Measurements from ENCODE around the gene PSMG3. TPM values are rescaled to one million over a fixed set of nuclear protein-coding genes. Genes with fewer than 3 reads are reported as not detected.

Gene PSMG3
- total and polyA plus RNA-seq, 2 donors: 56.0 to 85.2 TPM

DNA sequence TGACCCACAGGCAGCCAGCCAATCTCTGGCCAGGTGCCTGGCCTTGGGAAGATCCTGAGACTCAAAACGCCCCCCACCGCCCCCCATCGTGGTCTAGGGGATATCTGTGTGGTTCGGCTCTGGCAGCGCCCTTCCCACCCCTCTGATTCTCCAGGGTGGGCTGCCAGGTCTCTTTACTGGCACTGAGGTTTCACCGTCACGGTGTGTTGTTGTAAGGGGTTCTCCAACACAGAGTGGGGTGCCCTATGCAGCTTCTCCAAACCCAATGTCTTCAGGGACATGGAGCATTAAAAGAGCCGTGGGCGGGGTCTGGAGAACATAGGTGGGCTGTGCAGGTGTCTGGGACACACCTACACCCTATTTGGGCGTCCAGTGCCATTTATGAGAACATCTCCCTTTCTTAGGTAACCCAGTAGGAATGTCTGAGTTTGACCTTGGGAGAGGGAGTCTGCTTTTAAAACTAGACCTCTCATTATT, 37.8 kb downstream of the PSMG3 start:
- H3K27me3 ChIP-seq (ENCODE audit: control insufficient read depth in 2 of 2, insufficient read depth in 1 of 2, low read length in 1 of 2): peaks cover 0 to 4% of the 10 kb centered on the region in 2 donors
- peak overlapping the region; percentile 94 to 95 for H3K4me3 ChIP-seq (ENCODE audit: low read length in 2 of 2)
- no peak for DNase-seq (ENCODE audit: low read depth in 6 of 9, low spot score in 9 of 9)
- peaks cover 0 to 8% of the 10 kb centered on the region in 2 donors for H3K9me3 ChIP-seq (ENCODE audit: control insufficient read depth in 2 of 2, insufficient read depth in 1 of 2, low read length in 1 of 2)
- H3K4me1 ChIP-seq (ENCODE audit: control insufficient read depth in 2 of 2, insufficient read depth in 2 of 2, low read length in 2 of 2): peaks cover 24 to 76% of the 10 kb centered on the region in 2 donors
- peak overlapping the region; percentile 93 to 95 for H3K27ac ChIP-seq (ENCODE audit: low read depth in 1 of 2, low read length in 1 of 2)
- peaks cover 42 to 44% of the 10 kb centered on the region in 2 donors for H3K36me3 ChIP-seq (ENCODE audit: control insufficient read depth in 2 of 2, insufficient read depth in 2 of 2, low read length in 1 of 2)
- WGBS: 3% methylated on average over 10 of the region's 10 CpGs

DNA sequence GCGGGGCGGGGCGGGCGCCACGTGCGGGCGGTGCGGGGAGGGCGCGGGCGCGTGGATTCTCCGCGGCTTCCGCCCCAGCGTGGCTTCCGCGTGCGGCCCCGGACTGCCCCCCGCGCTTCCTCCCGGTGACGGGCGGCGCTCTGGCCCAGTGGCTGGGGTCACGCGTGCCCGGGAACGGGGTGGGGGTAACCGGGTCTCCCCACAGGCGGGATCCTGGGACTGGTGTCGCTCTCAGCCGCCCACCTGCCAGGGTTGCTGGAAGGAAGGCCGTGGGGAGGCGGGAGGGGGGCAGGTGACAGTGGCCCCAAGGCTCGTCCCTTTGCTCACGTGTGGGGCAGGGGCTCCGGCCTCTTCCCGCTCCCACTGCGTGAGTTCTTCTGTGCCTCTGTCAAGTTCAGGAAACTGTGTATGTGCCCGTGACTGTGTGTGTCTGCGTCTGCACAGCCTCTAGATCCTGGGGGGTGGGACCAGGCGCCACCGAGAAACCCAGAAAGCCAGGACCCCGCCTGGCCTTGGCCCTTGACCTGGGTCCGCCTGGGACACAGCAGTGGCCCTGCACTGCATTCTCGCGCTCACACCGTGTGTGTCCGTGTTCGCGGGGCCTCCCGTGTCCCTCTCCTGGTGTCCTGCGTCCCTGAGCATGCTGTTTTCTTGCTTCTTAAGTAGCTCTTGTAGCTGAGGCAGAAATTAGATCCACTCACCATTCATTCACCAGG, 38.4 kb downstream of the PSMG3 start:
- H3K9me3 ChIP-seq (ENCODE audit: control insufficient read depth in 2 of 2, insufficient read depth in 1 of 2, low read length in 1 of 2): peaks cover 0 to 8% of the 10 kb centered on the region in 2 donors
- peak overlapping the region; percentile 93 to 95 for H3K27ac ChIP-seq (ENCODE audit: low read depth in 1 of 2, low read length in 1 of 2)
- H3K27me3 ChIP-seq (ENCODE audit: control insufficient read depth in 2 of 2, insufficient read depth in 1 of 2, low read length in 1 of 2): peaks cover 0 to 2% of the 10 kb centered on the region in 2 donors
- WGBS: under 1% methylated on average over 55 of the region's 55 CpGs
- peaks cover 26 to 76% of the 10 kb centered on the region in 2 donors for H3K4me1 ChIP-seq (ENCODE audit: control insufficient read depth in 2 of 2, insufficient read depth in 2 of 2, low read length in 2 of 2)
- peaks cover 36 to 38% of the 10 kb centered on the region in 2 donors for H3K36me3 ChIP-seq (ENCODE audit: control insufficient read depth in 2 of 2, insufficient read depth in 2 of 2, low read length in 1 of 2)
- H3K4me3 ChIP-seq (ENCODE audit: low read length in 2 of 2): peak overlapping the region; percentile 94 to 95
- peak in 1 of 9 donors; percentile 67 for DNase-seq (ENCODE audit: low read depth in 6 of 9, low spot score in 9 of 9)

DNA sequence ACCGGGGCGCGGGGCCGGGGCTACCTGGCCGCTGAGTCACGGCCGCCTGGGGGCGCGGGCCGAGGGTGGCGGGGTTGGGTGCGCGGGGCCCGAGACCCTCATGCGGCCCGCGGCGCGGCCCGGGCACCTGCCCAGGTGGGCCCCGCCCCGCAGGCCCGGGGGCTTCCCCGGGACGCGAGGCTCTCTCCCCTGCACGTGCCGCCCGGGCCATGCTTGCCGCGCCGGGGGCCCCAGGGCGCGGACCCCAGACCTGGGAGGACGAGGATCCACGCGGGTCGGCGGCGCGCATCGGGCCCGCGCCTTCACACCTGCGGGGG, 38.9 kb downstream of the PSMG3 start:
- H3K4me1 ChIP-seq (ENCODE audit: control insufficient read depth in 2 of 2, insufficient read depth in 2 of 2, low read length in 2 of 2): peaks cover 26 to 72% of the 10 kb centered on the region in 2 donors
- H3K27ac ChIP-seq (ENCODE audit: low read depth in 1 of 2, low read length in 1 of 2): peak overlapping the region in 1 of 2 donors; percentile 95
- peaks cover 31 to 33% of the 10 kb centered on the region in 2 donors for H3K36me3 ChIP-seq (ENCODE audit: control insufficient read depth in 2 of 2, insufficient read depth in 2 of 2, low read length in 1 of 2)
- peak overlapping the region; percentile 94 to 95 for H3K4me3 ChIP-seq (ENCODE audit: low read length in 2 of 2)
- no peak for DNase-seq (ENCODE audit: low read depth in 6 of 9, low spot score in 9 of 9)
- peaks cover 0 to 8% of the 10 kb centered on the region in 2 donors for H3K9me3 ChIP-seq (ENCODE audit: control insufficient read depth in 2 of 2, insufficient read depth in 1 of 2, low read length in 1 of 2)
- H3K27me3 ChIP-seq (ENCODE audit: control insufficient read depth in 2 of 2, insufficient read depth in 1 of 2, low read length in 1 of 2): peaks cover 0 to 2% of the 10 kb centered on the region in 2 donors
- under 1% methylated on average over 45 of the region's 45 CpGs for WGBS

DNA sequence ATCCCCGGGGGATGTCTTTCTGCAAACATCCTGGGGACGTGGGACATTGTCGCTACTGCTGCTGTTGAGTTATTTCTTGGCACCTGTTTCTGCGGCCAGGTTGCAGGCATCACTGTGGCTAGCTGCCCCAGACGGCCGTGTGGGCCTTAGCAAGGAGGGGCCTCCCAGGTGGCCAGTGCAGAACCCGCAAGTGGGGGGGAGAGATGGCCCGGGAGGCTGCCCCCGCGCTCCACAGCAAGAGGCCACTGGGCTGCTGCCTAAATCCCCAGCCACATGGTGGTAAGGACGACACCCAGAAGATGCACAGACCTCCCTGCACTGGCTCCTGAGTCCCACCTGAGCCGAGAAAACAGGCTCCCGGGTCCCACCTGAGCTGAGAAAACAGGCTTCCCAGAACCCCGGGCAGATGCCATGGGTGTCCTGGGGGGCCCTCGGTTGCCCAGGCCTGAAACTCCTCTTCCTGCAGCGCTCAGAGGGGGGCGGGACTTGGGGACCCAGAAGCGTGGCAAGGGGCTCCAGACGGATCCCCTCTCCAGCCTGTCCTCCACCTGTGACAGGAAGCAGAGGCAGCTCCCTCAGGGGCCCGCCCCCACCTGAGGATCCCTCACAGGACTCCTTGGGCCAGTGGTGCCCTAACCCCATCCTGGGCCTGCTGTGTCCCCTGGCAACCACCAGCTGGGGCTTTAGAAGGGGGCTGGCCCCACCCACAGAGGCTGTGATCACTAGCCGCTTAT, 40.3 kb downstream of the PSMG3 start:
- Histone ChIP-seq H3K4me3 (ENCODE audit: low read length in 2 of 2) (no peak overlapping the region), H3K36me3 (ENCODE audit: control insufficient read depth in 2 of 2, insufficient read depth in 2 of 2, low read length in 1 of 2) (peaks cover 17 to 20% of the 10 kb centered on the region in 2 donors), H3K27me3 (ENCODE audit: control insufficient read depth in 2 of 2, insufficient read depth in 1 of 2, low read length in 1 of 2) (peaks cover 0 to 2% of the 10 kb centered on the region in 2 donors), H3K27ac (ENCODE audit: low read depth in 1 of 2, low read length in 1 of 2) (peak overlapping the region in 1 of 2 donors; percentile 77), H3K9me3 (ENCODE audit: control insufficient read depth in 2 of 2, insufficient read depth in 1 of 2, low read length in 1 of 2) (peaks cover 0 to 8% of the 10 kb centered on the region in 2 donors), H3K4me1 (ENCODE audit: control insufficient read depth in 2 of 2, insufficient read depth in 2 of 2, low read length in 2 of 2) (peaks cover 26 to 61% of the 10 kb centered on the region in 2 donors)
- peak in 1 of 9 donors; percentile 37 for DNase-seq (ENCODE audit: low read depth in 6 of 9, low spot score in 9 of 9)
- 70% methylated on average over 21 of the region's 21 CpGs for WGBS

DNA sequence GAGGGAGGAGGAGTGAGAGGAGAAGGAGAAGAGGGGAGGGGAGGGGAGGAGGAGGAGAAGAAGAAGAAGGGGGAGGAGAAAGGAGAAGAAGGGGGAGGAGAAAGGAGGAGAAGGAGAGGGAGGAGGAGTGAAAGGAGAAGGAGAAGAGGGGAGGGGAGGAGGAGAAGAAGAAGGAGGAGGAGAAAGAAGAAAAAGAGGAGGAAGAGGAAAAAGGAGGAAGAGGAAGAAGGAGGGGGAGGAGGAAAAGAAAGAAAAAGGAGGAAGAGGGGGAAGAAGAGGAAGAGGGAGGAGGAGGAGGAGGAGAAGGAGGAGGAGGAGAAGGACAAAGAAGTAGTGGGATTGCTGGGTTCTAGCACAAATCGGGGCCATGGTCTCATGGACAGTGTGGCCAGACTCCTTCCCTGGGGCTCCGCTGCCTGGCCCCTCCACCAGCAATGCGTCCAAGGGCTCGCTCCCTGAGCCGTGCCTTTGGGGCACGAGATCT, 43.5 kb downstream of the PSMG3 start:
- WGBS: 91% methylated on average over 6 of the region's 6 CpGs
- Histone ChIP-seq H3K4me3 (ENCODE audit: low read length in 2 of 2) (no peak overlapping the region), H3K27me3 (ENCODE audit: control insufficient read depth in 2 of 2, insufficient read depth in 1 of 2, low read length in 1 of 2) (no peaks in the 10 kb centered on the region), H3K27ac (ENCODE audit: low read depth in 1 of 2, low read length in 1 of 2) (no peak overlapping the region), H3K9me3 (ENCODE audit: control insufficient read depth in 2 of 2, insufficient read depth in 1 of 2, low read length in 1 of 2) (peaks cover 0 to 10% of the 10 kb centered on the region in 2 donors), H3K36me3 (ENCODE audit: control insufficient read depth in 2 of 2, insufficient read depth in 2 of 2, low read length in 1 of 2) (no peaks in the 10 kb centered on the region), H3K4me1 (ENCODE audit: control insufficient read depth in 2 of 2, insufficient read depth in 2 of 2, low read length in 2 of 2) (peaks cover 16 to 52% of the 10 kb centered on the region in 2 donors)
- no peak for DNase-seq (ENCODE audit: low read depth in 6 of 9, low spot score in 9 of 9)

DNA sequence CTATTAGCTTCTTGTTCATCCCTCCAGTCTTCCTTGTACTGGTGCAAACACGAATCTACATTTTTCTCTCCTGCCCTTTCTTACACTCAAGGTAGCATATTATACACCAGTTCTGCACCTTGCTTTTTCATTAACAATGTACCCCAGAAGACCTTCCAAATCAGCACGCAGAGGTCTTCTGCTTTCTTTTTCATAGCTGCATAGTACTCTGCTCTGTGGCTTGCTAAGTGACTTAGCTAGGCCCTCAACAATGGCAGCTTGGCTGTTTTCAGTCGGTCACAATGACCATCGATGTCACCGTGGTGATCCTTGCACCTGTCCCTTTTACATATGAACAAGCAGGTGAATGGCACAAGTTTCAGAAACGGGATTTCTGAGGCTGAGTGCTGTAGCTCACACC, 44.4 kb downstream of the PSMG3 start:
- H3K36me3 ChIP-seq (ENCODE audit: control insufficient read depth in 2 of 2, insufficient read depth in 2 of 2, low read length in 1 of 2): no peaks in the 10 kb centered on the region
- H3K27me3 ChIP-seq (ENCODE audit: control insufficient read depth in 2 of 2, insufficient read depth in 1 of 2, low read length in 1 of 2): no peaks in the 10 kb centered on the region
- 97% methylated on average over 6 of the region's 6 CpGs for WGBS
- peaks cover 16 to 52% of the 10 kb centered on the region in 2 donors for H3K4me1 ChIP-seq (ENCODE audit: control insufficient read depth in 2 of 2, insufficient read depth in 2 of 2, low read length in 2 of 2)
- H3K9me3 ChIP-seq (ENCODE audit: control insufficient read depth in 2 of 2, insufficient read depth in 1 of 2, low read length in 1 of 2): peaks cover 0 to 17% of the 10 kb centered on the region in 2 donors
- DNase-seq (ENCODE audit: low read depth in 6 of 9, low spot score in 9 of 9): no peak
- H3K4me3 ChIP-seq (ENCODE audit: low read length in 2 of 2): no peak overlapping the region
- no peak overlapping the region for H3K27ac ChIP-seq (ENCODE audit: low read depth in 1 of 2, low read length in 1 of 2)

DNA sequence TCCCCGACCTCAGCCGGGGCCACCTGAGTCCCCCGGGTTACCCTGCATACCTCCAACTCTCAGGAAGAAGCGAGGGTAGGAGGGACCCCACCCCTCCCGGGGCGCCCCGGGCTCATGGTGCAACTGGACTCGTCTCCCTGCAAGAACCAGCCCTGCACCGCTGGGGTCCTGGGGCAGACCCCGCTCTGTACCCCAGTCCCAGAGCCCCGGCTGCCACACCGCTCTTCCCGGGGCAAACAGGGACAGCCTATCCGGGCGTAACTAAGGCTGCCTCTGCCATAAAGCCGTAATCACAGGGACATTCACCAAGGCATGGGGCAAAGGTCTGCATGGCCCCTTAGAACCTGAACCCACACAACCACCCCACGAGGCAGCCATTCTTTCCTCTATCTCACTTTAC, 46.0 kb downstream of the PSMG3 start:
- WGBS: 93% methylated on average over 17 of the region's 17 CpGs
- Histone ChIP-seq H3K4me1 (ENCODE audit: control insufficient read depth in 2 of 2, insufficient read depth in 2 of 2, low read length in 2 of 2) (peaks cover 8 to 36% of the 10 kb centered on the region in 2 donors), H3K9me3 (ENCODE audit: control insufficient read depth in 2 of 2, insufficient read depth in 1 of 2, low read length in 1 of 2) (peaks cover 1 to 29% of the 10 kb centered on the region in 2 donors), H3K4me3 (ENCODE audit: low read length in 2 of 2) (no peak overlapping the region), H3K36me3 (ENCODE audit: control insufficient read depth in 2 of 2, insufficient read depth in 2 of 2, low read length in 1 of 2) (peaks cover 0 to 2% of the 10 kb centered on the region in 2 donors), H3K27ac (ENCODE audit: low read depth in 1 of 2, low read length in 1 of 2) (no peak overlapping the region), H3K27me3 (ENCODE audit: control insufficient read depth in 2 of 2, insufficient read depth in 1 of 2, low read length in 1 of 2) (no peaks in the 10 kb centered on the region)
- DNase-seq (ENCODE audit: low read depth in 6 of 9, low spot score in 9 of 9): no peak

DNA sequence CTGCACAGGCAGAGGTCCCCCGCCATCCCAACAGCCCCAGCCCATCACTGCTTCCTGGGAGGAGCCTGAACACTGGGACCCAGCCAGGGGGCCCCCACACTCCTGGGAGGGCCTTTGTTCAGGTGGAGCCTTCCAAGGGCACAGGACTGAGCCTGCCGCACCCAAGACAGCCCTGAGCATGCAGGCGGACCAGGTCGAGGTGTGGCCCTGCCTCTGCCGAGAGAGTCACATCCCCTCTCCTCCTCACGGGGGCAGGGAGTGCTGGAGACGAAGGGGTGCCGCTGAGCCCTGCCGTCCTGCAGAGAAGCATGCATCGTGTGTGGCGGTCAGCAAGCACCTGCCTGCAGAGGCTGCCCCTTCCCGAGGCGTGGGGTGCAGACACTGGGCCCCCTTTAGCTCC, 46.6 kb downstream of the PSMG3 start:
- DNase-seq (ENCODE audit: low read depth in 6 of 9, low spot score in 9 of 9): no peak
- Histone ChIP-seq H3K9me3 (ENCODE audit: control insufficient read depth in 2 of 2, insufficient read depth in 1 of 2, low read length in 1 of 2) (peaks cover 1 to 35% of the 10 kb centered on the region in 2 donors), H3K27me3 (ENCODE audit: control insufficient read depth in 2 of 2, insufficient read depth in 1 of 2, low read length in 1 of 2) (no peaks in the 10 kb centered on the region), H3K36me3 (ENCODE audit: control insufficient read depth in 2 of 2, insufficient read depth in 2 of 2, low read length in 1 of 2) (peaks cover 0 to 4% of the 10 kb centered on the region in 2 donors), H3K4me3 (ENCODE audit: low read length in 2 of 2) (no peak overlapping the region), H3K27ac (ENCODE audit: low read depth in 1 of 2, low read length in 1 of 2) (peak overlapping the region in 1 of 2 donors; percentile 17), H3K4me1 (ENCODE audit: control insufficient read depth in 2 of 2, insufficient read depth in 2 of 2, low read length in 2 of 2) (peaks cover 8 to 36% of the 10 kb centered on the region in 2 donors)
- WGBS: 76% methylated on average over 13 of the region's 13 CpGs

DNA sequence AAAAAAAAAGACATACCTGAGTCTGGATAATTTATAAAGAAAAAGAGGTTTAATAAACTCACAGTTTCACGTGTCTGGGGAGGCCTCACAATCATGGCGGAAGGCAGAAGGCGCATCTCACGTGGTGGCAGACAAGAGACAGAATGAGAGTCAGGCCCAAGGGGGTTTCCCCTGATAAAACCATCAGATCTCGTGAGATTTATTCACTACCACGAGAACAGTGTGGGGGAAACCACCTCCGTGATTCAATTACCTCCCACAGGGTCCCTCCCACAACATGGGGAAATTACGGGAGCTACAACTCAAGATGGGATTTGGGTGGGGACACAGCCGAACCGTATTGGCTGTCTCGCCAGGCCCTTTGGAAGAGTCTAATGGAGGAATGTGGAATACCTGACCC, 48.4 kb downstream of the PSMG3 start:
- 84% methylated on average over 11 of the region's 11 CpGs for WGBS
- H3K4me1 ChIP-seq (ENCODE audit: control insufficient read depth in 2 of 2, insufficient read depth in 2 of 2, low read length in 2 of 2): peaks cover 13 to 34% of the 10 kb centered on the region in 2 donors
- no peaks in the 10 kb centered on the region for H3K27me3 ChIP-seq (ENCODE audit: control insufficient read depth in 2 of 2, insufficient read depth in 1 of 2, low read length in 1 of 2)
- H3K9me3 ChIP-seq (ENCODE audit: control insufficient read depth in 2 of 2, insufficient read depth in 1 of 2, low read length in 1 of 2): peaks cover 1 to 43% of the 10 kb centered on the region in 2 donors
- no peak for DNase-seq (ENCODE audit: low read depth in 6 of 9, low spot score in 9 of 9)
- H3K36me3 ChIP-seq (ENCODE audit: control insufficient read depth in 2 of 2, insufficient read depth in 2 of 2, low read length in 1 of 2): peaks cover 0 to 4% of the 10 kb centered on the region in 2 donors
- no peak overlapping the region for H3K4me3 ChIP-seq (ENCODE audit: low read length in 2 of 2)
- H3K27ac ChIP-seq (ENCODE audit: low read depth in 1 of 2, low read length in 1 of 2): no peak overlapping the region
